OCI-LY3 (cell line): ENCODE measurements around the gene EVX1.

Source experiments
- H2AFZ ChIP-seq: fragments of 200-600, 300-600 bp; shearing (Covaris generic); 2 replicates; pipeline ENCODE4 v1.6.0; 2014; ENCODE audit warnings: antibody characterized with exemption, low read depth, low read length
- H3K27ac ChIP-seq: fragments of 200-600, 300-600 bp; sonication (generic); 2 replicates; pipeline ENCODE4 v1.5.1; 2014; ENCODE audit warnings: mild to moderate bottlenecking, low read length, moderate library complexity, mixed read lengths
- H3K27me3 ChIP-seq: fragments of 200-600, 300-600 bp; sonication (generic); 2 replicates; pipeline ENCODE4 v1.6.1; 2014; ENCODE audit warnings: low read depth, low read length, mixed read lengths
- H3K36me3 ChIP-seq: fragments of 200-600, 300-600 bp; sonication (generic); replicated peaks from 2 replicates; pipeline ENCODE3; 2014; ENCODE audit warnings: low read depth, low read length, mixed read lengths
- H3K4me1 ChIP-seq: fragments of 300-600, 200-600 bp; sonication (generic); 2 replicates; pipeline ENCODE4 v1.6.1; 2014; ENCODE audit warnings: low read length, mixed read lengths
- H3K4me2 ChIP-seq: fragments of 200-600, 300-600 bp; sonication (generic); 2 replicates; pipeline ENCODE4 v1.6.1; 2014; ENCODE audit warnings: low read length, mixed read lengths
- H3K4me3 ChIP-seq: fragments of 300-600, 200-600 bp; sonication (generic); 2 replicates; pipeline ENCODE4 v1.5.1; 2014; ENCODE audit warnings: antibody characterized with exemption, mild to moderate bottlenecking, low read length, moderate library complexity
- H3K79me2 ChIP-seq: fragments of 300-600, 200-600 bp; shearing (Covaris generic); 2 replicates; pipeline ENCODE4 v1.6.1; 2014; ENCODE audit warnings: mild to moderate bottlenecking, low read length, mixed read lengths
- H3K9ac ChIP-seq: fragments of 300-600, 200-600 bp; shearing (Covaris generic); 2 replicates; pipeline ENCODE4 v1.6.0; 2014; ENCODE audit warnings: mild to moderate bottlenecking, low read length, moderate library complexity
- H3K9me3 ChIP-seq: fragments of 200-600, 300-600 bp; shearing (Covaris generic); 2 replicates; pipeline ENCODE4 v1.6.1; 2014; ENCODE audit warnings: low read length, mixed read lengths; ENCODE audit not compliant: insufficient read depth
- H4K20me1 ChIP-seq: fragments of 200-600, 300-600 bp; sonication (generic); 2 replicates; pipeline ENCODE4 v1.6.1; 2016; ENCODE audit warnings: low read length, mixed read lengths; ENCODE audit not compliant: insufficient read depth
- CTCF ChIP-seq: fragments of 200-600, 300-600 bp; sonication (generic); IDR thresholded peaks from 2 replicates; pipeline ENCODE4 v1.5.1; 2014; ENCODE audit warnings: antibody characterized with exemption, low read length, low read depth
- EZH2phosphoT487 ChIP-seq: fragments of 200-600 bp; shearing (Covaris generic); IDR thresholded peaks from 2 replicates; pipeline ENCODE4 v1.6.1; 2018; ENCODE audit warnings: antibody characterized with exemption, mixed run types, low read depth

EVX1 gene

GRCh38 chr7:27245798-27246691 is 3.4 kb downstream of the EVX1 start:
- no peak overlapping the region for H2AFZ ChIP-seq
- H3K4me3 ChIP-seq = no peak overlapping the region
- H3K9me3 ChIP-seq = no peaks in the 10 kb centered on the region
- no peaks in the 10 kb centered on the region for H3K27me3 ChIP-seq
- H3K36me3 ChIP-seq = no peaks in the 10 kb centered on the region
- H3K27ac ChIP-seq = no peak overlapping the region
- TF ChIP-seq CTCF (no peak), EZH2phosphoT487 (no peak)
- peaks cover 18% of the 10 kb centered on the region for H3K4me1 ChIP-seq
- no peaks in the 10 kb centered on the region for H3K79me2 ChIP-seq
- no peak overlapping the region for H3K4me2 ChIP-seq
- no peaks in the 10 kb centered on the region for H4K20me1 ChIP-seq
- H3K9ac ChIP-seq = no peak overlapping the region

GRCh38 chr7:27247000-27247399 is 4.4 kb downstream of the EVX1 start:
- Histone ChIP-seq H3K4me3 (no peak overlapping the region), H3K9ac (no peak overlapping the region), H3K27ac (no peak overlapping the region), H2AFZ (no peak overlapping the region), H3K36me3 (no peaks in the 10 kb centered on the region), H4K20me1 (no peaks in the 10 kb centered on the region), H3K9me3 (no peaks in the 10 kb centered on the region), H3K4me1 (peaks cover 18% of the 10 kb centered on the region), H3K79me2 (no peaks in the 10 kb centered on the region), H3K4me2 (no peak overlapping the region), H3K27me3 (no peaks in the 10 kb centered on the region)
- no peak for TF ChIP-seq CTCF
- TF ChIP-seq EZH2phosphoT487 = no peak

- Histone ChIP-seq H3K36me3 (no peaks in the 10 kb centered on the region), H3K27ac (no peak overlapping the region), H3K79me2 (no peaks in the 10 kb centered on the region), H3K9me3 (no peaks in the 10 kb centered on the region), H3K4me1 (peaks cover 18% of the 10 kb centered on the region), H3K4me2 (peak overlapping the region; percentile 65), H4K20me1 (no peaks in the 10 kb centered on the region), H3K9ac (no peak overlapping the region), H3K27me3 (no peaks in the 10 kb centered on the region), H2AFZ (no peak overlapping the region), H3K4me3 (no peak overlapping the region)
- TF ChIP-seq EZH2phosphoT487 = no peak
These were observed 5.1 kb downstream of the EVX1 start for GRCh38 chr7:27247452-27248426.

- Histone ChIP-seq H4K20me1 (no peaks in the 10 kb centered on the region), H3K27me3 (no peaks in the 10 kb centered on the region), H3K36me3 (no peaks in the 10 kb centered on the region), H3K79me2 (no peaks in the 10 kb centered on the region), H3K4me3 (peak overlapping the region; percentile 45), H3K9me3 (no peaks in the 10 kb centered on the region), H2AFZ (no peak overlapping the region), H3K4me1 (peaks cover 18% of the 10 kb centered on the region), H3K9ac (no peak overlapping the region), H3K4me2 (peak overlapping the region; percentile 65), H3K27ac (0 out of 2 replicates have a peak overlapping the region, but pooled peaks have one; percentile 21)
- TF ChIP-seq EZH2phosphoT487 (no peak), CTCF (no peak)
These were observed 5.8 kb downstream of the EVX1 start for GRCh38 chr7:27248427-27248806.
